NCI-H1092 (cell line): ENCODE measurements around the gene METTL2B.

Experiments
- DNase-seq: peaks from one replicate; lab custom pipeline; 2025; lab: John Stamatoyannopoulos, UW

The METTL2B gene

GRCh38 chr7:128476402-128477335 is at the start of gene METTL2B:
Gene METTL2B (plus strand): TSS chr7:128476748. CDS start chr7:128476766, 18 bp downstream.
- peak; percentile 97 for DNase-seq

- DNase-seq, result peak; percentile 56
Observed at GRCh38 chr7:128427289-128427891, 49.2 kb upstream of the METTL2B start.

GRCh38 chr7:128430207-128430606 is 46.3 kb upstream of the METTL2B start:
- no peak for DNase-seq

- no peak for DNase-seq
Observed at GRCh38 chr7:128431221-128431620, 45.3 kb upstream of the METTL2B start.

GRCh38 chr7:128431754-128432153 is 44.8 kb upstream of the METTL2B start:
- no peak for DNase-seq

GRCh38 chr7:128434413-128435326 is 41.9 kb upstream of the METTL2B start:
- DNase-seq, result no peak

- no peak for DNase-seq
Observed at GRCh38 chr7:128435327-128435686, 41.2 kb upstream of the METTL2B start.

GRCh38 chr7:128437426-128438332 is 38.9 kb upstream of the METTL2B start:
- DNase-seq, result no peak

- DNase-seq, result no peak
Observed at GRCh38 chr7:128442356-128442755, 34.2 kb upstream of the METTL2B start.

- DNase-seq, result no peak
Observed at GRCh38 chr7:128443831-128444600, 32.5 kb upstream of the METTL2B start.

GRCh38 chr7:128446306-128446705 is 30.2 kb upstream of the METTL2B start:
- DNase-seq, result peak; percentile 11

- no peak for DNase-seq
Observed at GRCh38 chr7:128447941-128448564, 28.5 kb upstream of the METTL2B start.

GRCh38 chr7:128448751-128449302 is 27.7 kb upstream of the METTL2B start:
- no peak for DNase-seq

GRCh38 chr7:128450409-128450808 is 26.1 kb upstream of the METTL2B start:
- DNase-seq, result no peak

GRCh38 chr7:128450913-128451312 is 25.6 kb upstream of the METTL2B start:
- DNase-seq, result no peak

- no peak for DNase-seq
Observed at GRCh38 chr7:128452552-128452951, 24.0 kb upstream of the METTL2B start.

- DNase-seq, result no peak
Observed at GRCh38 chr7:128453836-128454804, 22.4 kb upstream of the METTL2B start.

GRCh38 chr7:128454808-128455542 is 21.6 kb upstream of the METTL2B start:
- no peak for DNase-seq
